DND-41 (cell line): ENCODE measurements around the gene CFAP299.
"Not testable (repeated sequence)": the region's sequence is repeated elsewhere in the genome, so short reads cannot be mapped to it uniquely, and the experiment has no call there.

ENCODE experiments used
- CTCF ChIP-seq: IDR thresholded peaks from 2 replicates; pipeline ENCODE4 v1.5.1; 2012; ENCODE audit warnings: borderline replicate concordance, low read length, moderate library complexity, mild to moderate bottlenecking; ENCODE audit not compliant: poor library complexity, severe bottlenecking; ENCODE audit errors: extremely low read depth
- EZH2 ChIP-seq: IDR thresholded peaks from 3 replicates; pipeline ENCODE4 v1.6.1; 2012; ENCODE audit warnings: borderline replicate concordance, low read depth, mild to moderate bottlenecking, moderate library complexity, low read length, inconsistent platforms; ENCODE audit not compliant: severe bottlenecking

- not testable (repeated sequence) for TF ChIP-seq CTCF, EZH2
Measured at GRCh38 chr4:80290665-80291064, 44.9 kb upstream of the CFAP299 start.
